HUES6 (cell line): ENCODE data around the gene WWC2.
A peak's percentile ranks its signal among the peaks of the same experiment; 100 is the strongest.
"Not testable (repeated sequence)": the region's sequence is repeated elsewhere in the genome, so short reads cannot be mapped to it uniquely, and the experiment has no call there.

Experiments used
- H3K27ac ChIP-seq: 2 replicates; pipeline ENCODE4 v1.7.0; 2013; ENCODE audit warnings: low read depth, mild to moderate bottlenecking, low read length, inconsistent platforms
- H3K27me3 ChIP-seq: 2 replicates; pipeline ENCODE4 v1.6.1; 2013; ENCODE audit warnings: low read length; ENCODE audit not compliant: control insufficient read depth, insufficient read depth
- H3K36me3 ChIP-seq: 2 replicates; pipeline ENCODE4 v1.6.1; 2013; ENCODE audit warnings: low read length; ENCODE audit not compliant: control insufficient read depth, insufficient read depth
- H3K4me1 ChIP-seq: 2 replicates; pipeline ENCODE4 v1.6.1; 2013; ENCODE audit warnings: low read length; ENCODE audit not compliant: control insufficient read depth, insufficient read depth
- H3K4me3 ChIP-seq: 2 replicates; pipeline ENCODE4 v1.5.1; 2013; ENCODE audit warnings: low read depth, low read length
- H3K9ac ChIP-seq: one replicate; pipeline ENCODE4 v1.6.1; 2013; ENCODE audit warnings: mild to moderate bottlenecking, low read length
- H3K9me3 ChIP-seq: 2 replicates; pipeline ENCODE4 v1.6.1; 2013; ENCODE audit warnings: low read depth, low read length; ENCODE audit not compliant: control insufficient read depth, insufficient read depth

WWC2 gene

DNA sequence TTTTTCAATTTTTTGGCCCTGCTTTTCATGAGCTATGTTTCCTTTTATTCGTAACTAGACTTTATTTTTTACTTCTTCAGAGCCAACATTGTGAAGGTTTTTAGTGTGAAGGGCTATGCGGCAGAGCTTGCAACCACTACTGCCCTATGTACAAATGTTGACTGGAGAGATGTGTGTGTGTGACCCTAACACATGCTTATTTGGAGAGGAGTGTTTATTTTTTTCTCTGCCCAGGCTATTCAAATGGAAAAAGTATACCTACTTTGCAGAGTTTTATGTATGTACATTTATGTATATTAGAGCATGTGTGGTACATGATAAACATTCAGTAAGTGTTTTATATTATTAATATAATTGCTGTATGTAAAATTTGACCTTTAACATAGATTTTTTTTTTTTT, 86.5 kb downstream of the WWC2 start:
- H3K4me1 ChIP-seq = peaks cover 64% of the 10 kb centered on the region
- H3K9ac ChIP-seq = no peak overlapping the region
- H3K9me3 ChIP-seq = peaks cover 8% of the 10 kb centered on the region; the same call in 1 of the 2 replicates
- no peak overlapping the region for H3K4me3 ChIP-seq
- peaks cover 3% of the 10 kb centered on the region; the same call in 1 of the 2 replicates for H3K36me3 ChIP-seq
- no peaks in the 10 kb centered on the region for H3K27me3 ChIP-seq
- H3K27ac ChIP-seq = 0 out of 2 replicates have a peak overlapping the region, but pooled peaks have one; percentile 40

DNA sequence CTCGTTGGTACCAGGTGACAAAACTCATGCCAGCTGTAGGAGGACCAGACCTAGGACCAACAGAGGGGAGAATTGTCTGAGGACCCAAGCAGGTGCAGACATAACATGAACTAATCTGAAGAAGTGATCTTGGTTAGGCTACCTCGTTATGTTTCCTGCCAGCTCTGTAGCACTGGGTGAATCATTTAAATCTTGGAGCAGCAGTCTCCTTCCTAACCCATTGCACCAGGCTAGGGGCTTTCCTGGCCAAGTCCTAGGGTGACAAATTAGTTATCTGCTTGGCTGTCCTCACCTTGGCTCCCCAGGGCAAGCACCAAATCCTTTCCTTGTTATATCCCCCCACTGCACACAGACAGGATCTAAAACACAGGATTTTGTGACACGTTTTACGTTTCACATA, 87.8 kb downstream of the WWC2 start:
- Histone ChIP-seq H3K27ac (no peak overlapping the region), H3K9me3 (peaks cover 8% of the 10 kb centered on the region; the same call in 1 of the 2 replicates), H3K27me3 (no peaks in the 10 kb centered on the region), H3K36me3 (peaks cover 3% of the 10 kb centered on the region; the same call in 1 of the 2 replicates), H3K9ac (no peak overlapping the region), H3K4me3 (no peak overlapping the region), H3K4me1 (peaks cover 53% of the 10 kb centered on the region)

DNA sequence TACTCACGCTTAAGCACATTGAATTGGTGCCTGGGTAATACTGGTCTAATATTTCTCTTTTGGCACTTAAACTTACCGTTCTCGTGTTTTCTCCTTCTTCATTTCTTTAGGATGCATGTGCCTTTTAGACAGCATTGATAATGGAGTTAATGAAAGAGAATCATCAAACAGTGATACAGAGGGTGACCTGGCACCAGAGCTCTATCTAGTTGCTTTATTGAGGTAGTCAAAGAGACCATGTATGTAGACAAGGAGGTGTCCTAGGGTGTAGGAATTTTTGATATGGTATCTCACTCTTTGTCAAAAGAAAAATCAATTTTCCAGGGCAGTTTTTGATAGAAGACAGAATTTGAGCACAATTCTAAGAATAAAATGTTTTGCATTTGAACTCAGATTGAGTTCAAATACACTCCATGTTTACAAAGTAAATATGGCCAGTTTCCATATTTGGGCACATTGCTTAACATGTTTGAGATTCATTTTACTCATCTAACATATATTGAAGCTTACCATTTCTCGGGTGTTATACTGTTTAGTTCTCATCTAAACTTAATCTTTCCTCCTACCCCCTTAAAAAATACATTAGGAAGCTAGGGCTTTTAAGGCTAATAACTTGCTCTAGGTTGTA, 92.0 kb downstream of the WWC2 start:
- Histone ChIP-seq H3K27me3 (no peaks in the 10 kb centered on the region), H3K27ac (no peak overlapping the region), H3K4me1 (peaks cover 33% of the 10 kb centered on the region), H3K36me3 (peaks cover 5% of the 10 kb centered on the region), H3K4me3 (no peak overlapping the region), H3K9ac (no peak overlapping the region), H3K9me3 (no peaks in the 10 kb centered on the region)

DNA sequence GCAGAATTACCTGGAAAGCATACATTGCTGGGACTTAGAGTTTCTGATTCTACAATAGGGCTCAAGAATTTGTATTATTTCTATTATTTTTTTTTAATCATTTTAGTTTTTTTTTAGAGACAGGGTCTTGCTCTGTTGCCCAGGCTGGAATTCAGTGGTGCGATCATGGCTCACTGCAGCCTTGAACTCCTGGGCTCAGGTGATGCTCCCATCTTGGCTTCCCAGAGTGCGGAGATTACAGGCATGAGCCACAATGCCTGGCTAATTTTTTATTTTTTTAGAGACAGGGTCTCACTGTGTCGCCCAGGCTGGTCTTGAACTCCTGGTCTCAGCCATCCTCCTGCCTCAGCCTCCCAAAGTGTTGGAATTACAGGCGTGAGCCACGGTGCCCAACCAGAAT, 92.6 kb downstream of the WWC2 start:
- Histone ChIP-seq H3K27me3 (no peaks in the 10 kb centered on the region), H3K4me1 (peaks cover 27% of the 10 kb centered on the region), H3K27ac (no peak overlapping the region), H3K9me3 (no peaks in the 10 kb centered on the region), H3K4me3 (no peak overlapping the region), H3K9ac (no peak overlapping the region), H3K36me3 (peaks cover 7% of the 10 kb centered on the region)

DNA sequence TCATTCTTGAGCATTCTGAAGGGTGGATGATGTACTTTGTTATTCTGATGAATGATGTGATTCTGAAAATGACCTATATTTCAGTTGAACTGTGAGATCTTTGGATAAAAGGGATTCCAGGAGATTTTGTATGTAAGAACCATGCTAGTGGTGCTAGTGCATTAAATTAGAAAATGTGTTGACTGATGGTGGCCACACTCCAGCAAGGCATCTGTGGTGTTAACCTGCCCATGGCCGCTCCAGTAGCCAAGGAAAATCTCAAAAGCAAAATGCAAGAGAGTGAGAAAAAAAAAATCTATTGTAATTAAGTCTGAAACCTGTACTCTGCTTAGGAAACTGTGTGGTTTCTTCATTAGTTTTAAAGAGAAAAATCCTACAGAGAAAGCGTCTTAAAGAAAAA, 93.5 kb downstream of the WWC2 start:
- H3K9me3 ChIP-seq = no peaks in the 10 kb centered on the region
- H3K4me3 ChIP-seq = no peak overlapping the region
- H3K36me3 ChIP-seq = peaks cover 7% of the 10 kb centered on the region
- H3K27me3 ChIP-seq = no peaks in the 10 kb centered on the region
- H3K4me1 ChIP-seq = peaks cover 25% of the 10 kb centered on the region
- no peak overlapping the region for H3K9ac ChIP-seq
- H3K27ac ChIP-seq = no peak overlapping the region

DNA sequence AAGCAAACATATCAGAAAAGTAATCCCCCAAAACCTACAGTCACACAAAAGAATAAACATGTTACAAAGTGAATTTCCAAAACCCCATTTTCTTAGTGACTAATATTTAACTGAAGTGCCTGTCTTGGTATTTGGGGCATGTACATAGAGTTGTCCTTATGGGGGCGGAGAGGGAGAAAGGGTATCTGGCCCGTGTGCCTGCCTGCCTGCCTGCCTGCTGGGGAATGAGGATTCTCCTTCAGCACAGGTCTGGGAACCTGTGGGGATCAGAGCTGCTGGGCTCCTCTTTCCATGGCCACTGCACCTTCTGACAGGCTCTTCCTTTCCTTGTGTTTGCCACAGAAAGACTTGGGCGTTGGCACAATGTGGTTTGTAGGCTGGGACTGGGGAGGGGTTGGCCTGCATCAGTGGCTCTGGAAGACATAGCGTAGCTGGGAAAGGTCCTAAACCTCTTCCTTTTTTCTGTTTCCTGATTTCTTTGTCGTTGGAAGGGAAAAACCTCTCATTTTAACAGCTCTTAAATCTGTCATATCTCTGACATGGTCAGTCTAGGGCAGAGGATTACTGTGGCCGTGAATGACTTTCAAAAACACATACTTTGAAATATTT, 94.8 kb downstream of the WWC2 start:
- H3K27ac ChIP-seq, H3K9ac ChIP-seq, H3K4me3 ChIP-seq, H3K9me3 ChIP-seq, H3K27me3 ChIP-seq, H3K36me3 ChIP-seq: not testable (repeated sequence)
- peaks cover 24% of the 10 kb centered on the region for H3K4me1 ChIP-seq

DNA sequence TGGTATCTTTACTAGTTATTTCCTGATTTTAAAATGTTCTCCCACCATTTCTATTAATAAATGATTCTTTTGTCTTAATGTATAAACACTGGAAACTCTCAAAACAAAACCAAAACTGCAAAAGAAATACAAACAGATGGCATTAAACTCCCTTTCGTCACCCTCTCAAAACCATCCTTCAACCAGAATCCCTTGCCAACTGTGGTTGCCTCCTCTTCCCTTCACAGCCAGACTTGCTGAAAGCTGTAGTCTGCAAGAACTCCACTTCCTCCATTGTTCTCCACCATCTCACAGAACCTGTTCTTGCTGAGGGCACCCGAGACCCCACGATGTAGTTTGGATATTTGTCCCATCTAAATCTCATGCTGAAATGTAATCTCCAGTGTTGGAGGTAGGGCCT, 96.5 kb downstream of the WWC2 start:
- H3K9me3 ChIP-seq = no peaks in the 10 kb centered on the region
- no peaks in the 10 kb centered on the region for H3K27me3 ChIP-seq
- peaks cover 11% of the 10 kb centered on the region for H3K4me1 ChIP-seq
- no peak overlapping the region for H3K27ac ChIP-seq
- H3K4me3 ChIP-seq = no peak overlapping the region
- peaks cover 7% of the 10 kb centered on the region for H3K36me3 ChIP-seq
- no peak overlapping the region for H3K9ac ChIP-seq

DNA sequence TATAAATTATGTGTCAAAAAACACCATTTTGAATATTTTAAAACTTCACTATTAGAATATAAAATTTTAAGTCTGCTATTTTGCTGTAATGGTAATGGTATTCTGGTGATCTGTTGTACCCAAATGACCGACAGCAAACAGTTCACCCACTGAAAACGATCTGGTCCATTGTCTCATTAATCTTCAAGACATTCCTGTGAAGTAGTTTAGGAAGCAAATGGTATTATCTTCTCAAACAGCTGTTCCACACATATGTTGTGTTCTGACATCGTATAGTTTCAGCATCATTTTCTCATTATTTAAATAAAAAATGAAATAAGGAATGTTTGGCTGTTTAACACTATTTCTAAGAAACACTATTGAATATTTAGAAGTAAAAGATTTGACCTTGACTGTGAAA, 98.1 kb downstream of the WWC2 start:
- no peaks in the 10 kb centered on the region for H3K27me3 ChIP-seq
- no peaks in the 10 kb centered on the region for H3K9me3 ChIP-seq
- no peak overlapping the region for H3K9ac ChIP-seq
- peaks cover 7% of the 10 kb centered on the region for H3K4me1 ChIP-seq
- H3K27ac ChIP-seq = no peak overlapping the region
- no peak overlapping the region for H3K4me3 ChIP-seq
- peaks cover 7% of the 10 kb centered on the region for H3K36me3 ChIP-seq

DNA sequence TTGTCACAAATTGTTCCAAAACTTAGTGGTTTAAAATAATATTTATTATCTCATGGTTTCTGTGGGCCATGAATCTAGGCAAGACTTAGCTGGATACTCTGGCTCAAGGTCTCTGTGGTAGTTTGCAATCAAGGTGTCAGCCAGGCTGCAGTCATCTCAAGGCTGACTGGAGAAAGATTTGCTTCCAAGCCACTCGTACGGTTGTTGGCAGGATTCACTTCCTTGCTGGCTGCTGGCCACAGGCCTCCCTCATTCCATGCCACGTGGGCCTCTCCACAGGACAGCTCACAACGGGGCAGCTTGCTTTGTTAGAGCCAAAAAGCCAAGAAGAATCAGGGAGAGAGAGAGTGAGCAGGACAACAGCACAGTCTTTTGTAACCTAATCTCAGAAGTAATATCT, 101.4 kb downstream of the WWC2 start:
- H3K4me1 ChIP-seq = no peaks in the 10 kb centered on the region
- no peak overlapping the region for H3K9ac ChIP-seq
- no peak overlapping the region for H3K27ac ChIP-seq
- H3K36me3 ChIP-seq = peaks cover 7% of the 10 kb centered on the region
- H3K27me3 ChIP-seq = no peaks in the 10 kb centered on the region
- no peaks in the 10 kb centered on the region for H3K9me3 ChIP-seq
- H3K4me3 ChIP-seq = no peak overlapping the region

DNA sequence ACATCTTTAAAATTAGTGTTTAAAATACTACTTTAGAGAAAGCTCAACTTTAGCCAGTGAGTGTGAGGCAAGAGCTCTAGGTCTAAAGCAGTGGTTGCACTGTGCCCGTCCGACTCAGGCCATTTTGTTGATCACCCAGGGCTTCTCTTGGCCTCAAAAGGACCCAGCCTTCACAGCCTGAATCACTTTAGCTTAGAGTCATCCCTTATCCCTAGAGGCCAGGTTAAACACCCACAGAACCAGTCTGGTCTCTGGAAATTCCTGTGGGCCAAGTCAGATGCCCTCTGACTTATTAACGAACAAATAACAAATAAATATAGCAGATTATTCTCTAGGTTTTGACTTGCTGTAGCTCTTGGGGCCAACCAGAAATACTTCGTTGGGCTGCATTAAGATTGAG, 102.3 kb downstream of the WWC2 start:
- Histone ChIP-seq H3K9ac (no peak overlapping the region), H3K4me3 (no peak overlapping the region), H3K4me1 (no peaks in the 10 kb centered on the region), H3K36me3 (no peaks in the 10 kb centered on the region), H3K9me3 (no peaks in the 10 kb centered on the region), H3K27me3 (no peaks in the 10 kb centered on the region), H3K27ac (no peak overlapping the region)

DNA sequence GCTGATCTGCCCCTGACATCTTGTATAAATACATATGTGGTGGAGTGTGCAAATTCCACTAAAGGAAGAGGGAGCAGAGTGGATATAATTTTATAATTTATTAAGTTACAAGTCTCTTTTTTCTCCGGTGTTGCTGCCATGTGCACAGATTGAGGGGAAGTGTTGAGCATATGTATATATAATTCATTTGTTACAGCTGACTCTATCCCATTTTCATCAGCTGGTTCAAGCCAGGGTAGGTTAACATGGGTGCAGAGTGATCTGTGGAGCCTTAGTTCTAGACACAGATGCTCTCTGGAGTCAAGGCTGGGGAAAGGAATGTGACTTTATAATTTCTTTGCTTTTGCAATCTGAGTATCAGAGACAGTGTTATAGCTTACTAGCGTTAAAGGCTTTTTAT, 103.5 kb downstream of the WWC2 start:
- 0 out of 2 replicates have a peak, but pooled peaks cover 3% of the 10 kb centered on the region for H3K36me3 ChIP-seq

More for the DNA sequence above, 103.5 kb downstream of the WWC2 start:
- Histone ChIP-seq H3K27ac (no peak overlapping the region), H3K9ac (no peak overlapping the region), H3K27me3 (no peaks in the 10 kb centered on the region), H3K4me3 (no peak overlapping the region), H3K9me3 (no peaks in the 10 kb centered on the region), H3K4me1 (no peaks in the 10 kb centered on the region)
